Embryonic facial prominence (tissue), 1 donor: ENCODE data around the gene C1orf105.
A peak's percentile ranks its signal among the peaks of the same experiment; 100 is the strongest.
"Not testable (repeated sequence)": the region's sequence is repeated elsewhere in the genome, so short reads cannot be mapped to it uniquely, and the experiment has no call there.

ENCODE experiments used
- DNase-seq: peaks from one replicate; pipeline ENCODE4 v3.0.0-alpha.2; 2016; ENCODE audit errors: extremely low spot score

Gene C1orf105

DNA sequence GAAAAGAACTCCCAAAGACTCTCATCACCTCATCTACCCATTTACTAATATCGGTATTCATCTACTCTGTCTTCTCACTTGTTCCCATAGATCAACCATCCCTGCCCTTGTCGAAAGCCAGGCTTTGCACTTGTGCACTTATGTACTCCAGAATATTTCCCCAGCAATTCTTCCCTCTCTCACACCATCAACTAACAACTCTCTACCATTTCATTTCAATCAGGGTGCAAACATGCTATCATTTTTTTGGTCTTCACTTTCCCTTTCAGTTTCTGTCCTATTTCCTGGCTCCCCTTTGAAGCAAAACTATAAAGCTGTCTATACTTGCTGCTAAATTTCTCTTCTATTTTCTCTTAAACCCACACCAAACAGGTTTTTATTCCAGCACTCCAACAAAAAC, 6.7 kb downstream of the C1orf105 start:
- DNase-seq, result no peak

DNA sequence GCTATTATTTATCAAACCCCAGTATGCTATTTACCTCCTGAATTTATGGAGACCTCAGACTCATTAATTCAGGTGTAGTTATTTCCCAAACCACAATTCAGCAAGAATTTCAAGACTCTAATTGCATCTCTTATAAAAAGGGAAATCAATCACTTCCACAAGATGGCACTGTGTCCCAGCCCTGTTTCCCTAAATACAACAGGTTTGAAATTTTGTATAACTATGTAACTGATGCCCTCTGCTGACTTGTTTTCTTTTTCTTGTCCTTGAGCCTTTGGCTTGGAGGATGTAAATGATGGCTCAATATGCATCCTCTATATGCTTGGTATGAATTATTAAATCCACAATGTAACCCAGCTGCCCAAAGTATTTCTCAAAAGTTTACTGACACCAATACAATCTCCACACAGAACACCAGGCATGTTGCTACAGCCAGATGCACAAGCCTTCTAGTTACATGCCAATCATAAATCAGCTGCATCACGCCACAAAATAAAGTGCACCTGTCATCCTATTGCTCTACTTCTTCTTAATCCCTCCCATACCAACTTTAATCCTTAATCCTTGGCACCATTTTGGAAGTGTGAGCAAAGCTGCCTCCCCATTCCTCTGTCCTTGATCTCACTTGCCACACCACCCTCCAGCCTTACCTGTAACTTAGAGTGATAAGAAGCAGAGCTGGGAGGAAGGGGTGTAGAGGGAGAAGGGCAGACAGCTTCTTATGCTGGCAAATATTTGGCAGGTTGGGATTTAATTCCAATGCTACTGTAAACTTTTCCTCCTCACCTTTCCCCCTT, 9.0 kb downstream of the C1orf105 start:
- peak; percentile 74 for DNase-seq

DNA sequence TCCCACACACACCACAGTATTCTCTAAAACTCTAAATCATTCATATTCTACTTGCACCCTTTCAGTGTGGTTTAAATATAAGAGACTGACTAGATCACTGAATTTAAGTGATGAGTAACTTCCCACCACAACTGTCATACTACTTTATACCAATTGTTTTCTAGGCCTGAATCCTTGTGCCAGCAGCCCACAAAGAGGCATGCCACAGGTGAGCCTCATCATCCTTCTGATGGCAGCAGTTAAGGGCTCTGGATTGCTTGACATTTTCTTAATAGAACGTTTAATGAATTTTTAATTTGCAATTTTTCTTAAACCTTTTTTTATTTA, 9.6 kb downstream of the C1orf105 start:
- DNase-seq, result no peak

DNA sequence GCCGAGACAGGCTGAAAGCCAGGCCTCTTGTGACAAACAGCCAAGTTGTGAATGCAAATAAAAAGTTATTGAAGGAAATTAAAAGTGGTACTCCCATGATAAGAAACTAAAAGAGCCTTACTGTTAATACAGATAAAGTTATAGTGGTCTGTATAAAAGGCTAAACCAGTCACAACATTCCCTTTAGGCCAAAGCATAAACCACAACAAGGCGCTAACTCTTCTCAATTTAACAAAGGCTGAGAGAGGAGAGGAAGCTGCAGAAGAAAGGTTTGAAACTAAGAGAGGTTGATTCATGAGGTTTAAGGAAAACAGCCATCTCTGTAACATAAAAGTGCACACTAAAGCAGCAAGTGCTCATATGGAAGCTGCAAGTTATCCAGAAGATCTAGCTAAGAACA, 10.7 kb downstream of the C1orf105 start:
- no peak for DNase-seq

DNA sequence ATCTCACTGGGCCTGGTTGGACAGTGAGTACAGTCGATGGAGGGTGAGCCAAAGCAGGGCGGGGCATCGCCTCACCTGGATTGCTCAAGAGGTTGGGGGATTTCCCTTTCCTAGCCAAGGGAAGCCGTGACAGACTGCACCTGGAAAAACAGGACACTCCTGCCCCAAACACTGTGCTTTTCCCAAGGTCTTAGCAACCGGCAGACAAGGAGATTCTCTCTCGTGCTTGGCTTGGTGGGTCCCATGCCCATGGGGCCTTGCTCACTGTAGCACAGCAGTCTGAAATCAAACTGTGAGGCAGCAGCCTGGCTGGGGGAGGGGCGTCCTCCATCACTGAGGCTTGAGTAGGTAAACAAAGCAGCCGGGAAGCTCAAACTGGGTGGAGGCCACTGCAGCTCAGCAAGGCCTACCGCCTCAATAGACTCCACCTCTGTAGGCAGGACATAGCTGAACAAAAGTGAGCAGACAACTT, 11.3 kb downstream of the C1orf105 start:
- DNase-seq, result no peak

DNA sequence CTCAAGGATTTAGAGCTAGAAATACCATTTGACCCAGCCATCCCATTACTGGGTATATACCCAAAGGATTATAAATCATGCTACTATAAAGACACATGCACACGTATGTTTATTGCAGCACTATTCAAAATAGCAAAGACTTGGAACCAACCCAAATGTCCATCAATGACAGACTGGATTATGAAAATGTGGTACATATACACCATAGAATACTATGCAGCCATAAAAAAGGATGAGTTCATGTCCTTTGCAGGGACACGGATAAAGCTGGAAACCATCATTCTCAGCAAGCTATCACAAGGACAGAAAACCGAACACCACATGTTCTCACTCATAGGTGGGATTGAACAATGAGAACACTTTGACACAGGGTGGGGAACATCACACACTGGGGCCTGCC, 16.7 kb downstream of the C1orf105 start:
- DNase-seq, result not testable (repeated sequence)

DNA sequence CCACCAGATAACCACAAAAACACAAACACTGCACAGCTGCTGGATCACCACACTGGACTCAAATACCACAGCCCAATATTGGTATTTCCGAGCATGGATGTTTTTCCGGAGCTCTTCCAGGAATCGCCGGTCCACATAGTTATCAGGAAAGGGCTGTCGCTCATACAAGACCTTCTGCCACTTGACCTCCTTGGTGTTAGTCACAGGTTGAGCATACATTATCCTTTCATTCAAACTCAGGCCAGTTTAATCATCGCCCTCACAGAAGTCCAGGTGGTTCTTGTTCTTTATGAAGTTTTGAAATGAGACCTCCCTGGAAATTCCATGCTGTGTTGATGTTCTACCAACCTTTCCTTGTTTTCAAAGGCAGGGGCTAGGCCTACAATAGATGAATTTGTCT, 21.9 kb downstream of the C1orf105 start:
- DNase-seq, result no peak

DNA sequence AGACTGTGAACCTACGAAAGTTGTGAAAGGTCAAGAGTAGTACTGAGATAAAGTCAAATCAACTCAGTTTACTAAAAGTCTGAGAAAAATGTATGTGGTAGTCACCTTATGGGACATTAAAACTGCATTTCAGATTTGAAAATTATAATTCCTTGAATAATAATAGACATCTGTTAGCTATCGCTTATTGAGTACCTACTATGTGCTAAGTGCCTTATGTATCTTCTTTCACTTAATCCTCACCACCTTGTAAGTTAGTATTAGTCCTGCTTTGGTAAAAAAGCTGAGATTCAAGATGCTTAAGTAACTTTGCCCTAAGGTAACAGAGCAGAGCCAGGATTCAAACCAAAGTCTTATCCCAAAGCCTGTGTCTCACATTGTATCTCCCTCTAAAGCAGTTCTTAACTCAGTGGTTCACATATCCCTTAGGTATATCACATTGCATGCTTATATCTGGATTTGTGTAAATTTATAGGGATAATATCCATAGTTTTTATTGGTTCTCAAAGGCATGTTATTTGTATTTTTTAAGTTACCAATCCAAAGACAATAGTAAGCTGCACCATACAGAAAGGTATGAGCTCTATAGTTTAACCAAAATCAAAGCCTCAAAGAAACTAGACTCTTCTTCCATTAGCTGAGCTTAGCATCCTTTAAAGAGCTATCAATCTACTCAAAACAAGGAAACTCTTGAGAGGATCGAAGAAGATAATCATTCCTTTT, 22.5 kb downstream of the C1orf105 start:
- no peak for DNase-seq

DNA sequence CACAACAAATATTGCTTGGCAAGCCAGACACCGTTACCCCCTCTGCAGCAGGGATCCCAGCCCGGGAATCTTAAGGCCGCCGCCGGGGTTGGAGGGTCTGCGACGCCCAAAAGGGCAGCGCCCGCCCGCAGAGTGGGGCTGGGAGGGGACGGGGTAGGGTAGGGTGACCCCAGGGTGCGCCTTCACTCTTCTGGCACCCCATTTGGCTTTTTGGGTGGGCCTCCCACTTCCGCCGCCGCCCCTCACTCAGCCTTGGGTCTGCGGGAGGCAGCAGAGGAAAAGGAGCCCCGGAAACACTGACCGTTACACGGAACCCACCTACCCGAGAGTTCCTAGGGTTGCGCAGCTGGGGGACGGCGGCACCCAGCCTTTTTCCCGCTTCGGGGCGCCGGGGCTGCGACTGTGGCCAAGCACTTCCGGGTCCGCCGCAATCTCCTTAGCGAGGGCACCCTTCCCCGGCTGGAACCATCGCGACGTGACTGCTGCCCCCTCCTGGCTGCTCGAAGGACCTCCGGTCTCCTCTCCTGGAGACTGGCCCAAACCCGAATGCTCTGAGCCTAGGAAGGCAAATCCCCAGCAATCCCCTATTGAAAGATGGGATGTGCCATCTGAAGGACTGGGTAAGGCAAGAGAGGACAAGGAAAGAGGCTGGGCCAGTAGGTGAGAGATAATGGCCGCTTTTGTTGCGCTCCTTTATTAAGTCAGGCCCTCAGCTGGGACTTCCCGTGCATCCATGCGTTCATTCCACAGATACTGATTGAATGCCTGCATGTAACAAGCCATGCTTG, 23.4 kb downstream of the C1orf105 start, which contains the start of gene PIGC:
Gene PIGC, minus strand, starts transcription at position 404 of the 788 bp plus-strand sequence. CDS start 1,447 bp downstream, outside the sequence.
- peak; percentile 85 for DNase-seq

DNA sequence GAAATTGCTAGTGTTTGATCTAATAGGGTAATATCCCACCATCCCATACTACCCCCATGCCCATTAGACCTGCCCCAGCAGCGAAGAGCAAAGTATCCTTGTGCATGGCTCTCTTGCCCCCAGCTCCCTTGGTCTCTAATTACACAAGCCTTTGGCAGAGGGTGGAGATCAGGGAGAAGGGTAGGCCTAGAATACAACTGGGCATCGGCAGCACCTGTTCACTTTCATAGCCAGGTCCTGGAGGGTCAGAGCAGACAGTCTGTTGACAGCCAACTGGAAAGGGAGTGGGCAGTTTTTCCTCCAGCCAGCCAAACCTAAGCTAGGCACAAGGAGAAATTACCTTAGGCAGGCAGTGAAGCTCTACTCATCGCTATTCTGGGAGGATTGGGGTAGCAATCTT, 26.1 kb downstream of the C1orf105 start:
- DNase-seq, result no peak

DNA sequence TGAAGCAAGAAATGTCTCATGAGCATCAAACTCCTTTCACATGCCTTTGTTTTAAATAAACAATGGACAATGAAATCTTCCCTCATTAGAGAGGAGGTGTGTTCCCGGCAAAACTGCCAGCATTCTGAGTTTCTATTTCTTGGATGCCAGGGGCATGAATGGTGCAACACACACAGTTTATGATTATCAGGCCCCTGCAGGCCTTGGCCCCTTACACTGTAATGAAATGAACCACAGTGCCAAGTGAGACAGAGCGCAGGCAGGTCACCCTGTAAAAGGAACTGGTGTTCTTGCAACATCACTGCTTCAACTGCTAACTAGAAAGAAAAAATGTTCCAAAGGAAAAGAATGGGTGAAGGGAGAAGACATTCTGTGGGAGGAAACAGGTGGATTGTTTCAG, 27.2 kb downstream of the C1orf105 start:
- DNase-seq, result no peak

DNA sequence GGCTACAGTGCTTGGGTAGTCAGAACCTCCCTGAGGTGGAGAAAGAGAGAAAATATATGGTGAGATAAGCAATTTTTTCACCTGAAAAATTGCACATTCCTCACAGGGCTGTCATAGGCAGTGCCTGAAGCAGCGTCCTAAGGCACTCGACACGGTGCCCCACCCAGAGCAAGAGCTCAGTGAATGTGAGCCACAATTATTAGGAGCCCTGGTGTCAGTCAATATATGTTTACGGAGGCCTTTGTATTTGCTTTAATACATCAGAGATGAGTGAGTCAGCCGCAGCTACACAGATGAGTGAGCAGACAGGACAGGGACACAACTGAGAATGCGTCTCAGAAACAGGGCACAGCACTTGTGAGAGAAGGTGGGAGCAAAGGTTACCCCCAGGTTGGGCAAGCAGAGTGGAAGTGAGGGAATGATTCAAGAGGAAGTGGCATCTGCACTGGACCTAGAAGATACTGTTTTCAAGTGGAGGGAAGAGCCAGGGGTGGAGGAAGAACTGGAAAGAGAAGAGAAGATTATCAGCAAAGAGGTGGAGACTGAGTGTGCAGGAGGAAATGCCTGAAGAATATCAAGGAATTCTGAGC, 28.6 kb downstream of the C1orf105 start:
- DNase-seq, result no peak

DNA sequence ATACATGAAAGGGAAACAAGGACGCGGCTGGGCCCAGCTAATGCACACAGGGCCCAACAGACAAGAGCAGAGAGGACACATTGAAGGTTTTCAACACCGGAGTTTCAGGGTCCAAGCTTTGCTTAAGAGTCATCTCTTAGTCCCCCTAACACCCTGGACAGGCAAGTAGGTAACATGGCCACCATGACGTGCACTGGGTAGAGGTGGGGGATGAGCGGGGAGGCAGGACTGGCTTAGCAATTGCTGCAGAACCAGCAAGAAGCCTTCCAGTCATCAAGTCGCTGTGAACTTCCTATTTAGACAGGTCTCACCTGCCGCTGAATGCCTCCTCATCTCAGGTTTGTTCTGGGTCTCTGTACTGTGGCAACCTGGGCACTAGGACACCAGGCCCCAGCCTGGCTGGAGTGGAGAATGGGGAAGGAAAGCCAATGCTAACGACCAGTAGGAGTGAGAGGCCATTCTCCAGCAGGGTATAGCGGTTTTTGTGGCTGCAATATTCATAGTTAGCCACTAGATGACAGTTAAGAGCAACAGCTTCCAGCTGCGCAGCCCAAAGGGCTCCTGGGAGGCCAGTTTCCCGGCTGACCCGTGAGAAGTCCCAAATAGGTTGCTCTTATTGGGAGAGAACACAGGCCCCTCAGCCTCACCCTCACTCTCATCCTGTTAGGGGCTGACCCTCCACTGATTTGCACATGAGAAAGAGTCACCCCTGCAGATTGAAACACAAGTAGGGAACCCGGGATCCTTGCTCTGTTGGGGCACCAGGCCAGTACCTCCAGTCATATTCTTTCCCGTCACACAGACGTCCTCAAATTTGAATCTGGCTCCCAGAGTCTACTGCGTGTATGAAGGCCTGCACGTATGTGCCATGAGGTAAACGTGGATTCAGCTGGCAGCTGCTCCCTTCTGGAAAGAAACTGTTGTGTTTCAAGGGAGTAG, 29.4 kb downstream of the C1orf105 start:
- DNase-seq, result no peak

DNA sequence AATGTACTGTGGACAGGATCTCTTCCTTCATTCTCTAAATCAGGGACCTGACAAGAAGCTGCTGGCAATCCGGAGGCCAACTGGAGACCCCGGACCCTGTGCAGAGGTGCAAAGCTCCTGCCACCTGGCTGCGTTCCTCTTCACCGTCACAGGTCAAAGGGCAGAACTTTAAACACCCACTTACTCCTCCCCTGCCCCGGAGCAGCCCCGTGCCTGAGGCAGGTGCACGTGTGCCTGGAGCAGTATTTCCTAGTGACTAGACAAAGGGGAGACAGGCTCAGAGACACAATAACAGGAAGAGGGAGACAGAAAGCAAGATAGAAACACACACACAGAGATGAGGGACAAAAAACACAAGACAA, 30.0 kb downstream of the C1orf105 start:
- DNase-seq, result no peak

DNA sequence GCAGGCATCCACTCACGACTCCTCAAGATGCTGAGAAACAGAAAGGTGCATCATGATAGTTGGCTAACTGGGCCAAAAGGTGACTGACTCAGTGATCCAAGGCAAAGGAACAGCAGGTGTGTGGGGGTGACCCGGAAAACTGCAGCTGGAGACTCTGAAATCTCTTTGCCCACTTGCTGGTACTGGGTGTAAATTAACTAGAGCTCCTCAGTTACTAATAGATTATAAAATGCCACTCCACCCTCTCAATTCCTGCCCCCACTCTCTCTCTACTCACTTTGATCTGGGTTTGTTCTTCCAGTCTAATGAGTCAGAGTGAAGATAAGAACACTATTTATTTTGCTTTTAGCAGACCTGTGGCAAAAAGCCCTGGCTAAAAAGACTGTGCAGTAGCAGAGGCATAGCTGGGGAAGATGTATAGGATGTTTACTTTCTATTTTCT, 30.5 kb downstream of the C1orf105 start:
- no peak for DNase-seq

DNA sequence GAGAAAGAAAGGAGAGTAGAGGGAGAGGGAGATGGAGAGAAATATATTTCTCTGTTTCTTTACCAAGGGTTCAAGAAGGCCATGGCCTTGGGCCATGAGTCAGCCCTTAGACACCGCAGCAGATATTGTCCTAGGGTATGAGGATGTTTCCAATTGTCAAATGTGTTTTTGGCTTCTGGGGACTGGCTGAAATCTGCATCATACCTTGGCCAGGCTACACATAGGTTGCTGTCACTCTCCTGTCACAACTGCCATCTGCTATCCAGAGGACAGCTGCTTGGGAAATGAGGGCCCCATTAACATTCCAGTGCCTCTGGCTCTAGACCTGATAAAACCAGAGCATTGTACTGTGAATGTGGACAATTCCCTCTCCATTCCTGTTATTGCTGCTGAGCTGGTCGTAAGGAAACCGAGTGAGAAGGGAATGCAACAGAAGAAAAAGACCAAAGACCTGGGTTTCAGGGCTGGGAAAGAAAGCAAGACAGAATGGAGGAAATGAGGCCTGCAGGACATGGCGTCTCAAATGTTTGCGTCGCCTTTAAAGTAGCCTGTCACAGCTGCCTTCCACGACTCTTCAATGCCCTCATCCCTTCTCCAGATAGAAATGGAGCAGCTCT, 32.2 kb downstream of the C1orf105 start:
- DNase-seq, result no peak

DNA sequence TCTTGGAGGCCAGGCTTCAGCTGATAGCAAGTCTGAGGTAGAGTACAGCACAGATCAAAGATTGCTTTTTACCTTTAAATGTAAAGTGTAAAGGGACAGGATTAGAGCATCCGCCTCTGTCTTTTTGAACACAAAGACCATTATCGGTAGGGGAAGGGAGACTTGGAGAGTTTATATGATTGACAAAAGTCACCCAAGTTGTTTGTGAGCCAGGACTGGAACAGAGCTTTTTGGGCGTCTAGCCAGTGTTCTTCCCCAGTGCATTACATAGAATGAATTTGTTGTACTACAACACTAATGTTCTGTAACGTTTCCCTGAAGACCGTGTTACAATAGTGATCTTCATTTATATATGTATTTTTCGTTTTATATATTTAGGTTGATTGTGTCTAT, 32.7 kb downstream of the C1orf105 start:
- DNase-seq, result no peak

DNA sequence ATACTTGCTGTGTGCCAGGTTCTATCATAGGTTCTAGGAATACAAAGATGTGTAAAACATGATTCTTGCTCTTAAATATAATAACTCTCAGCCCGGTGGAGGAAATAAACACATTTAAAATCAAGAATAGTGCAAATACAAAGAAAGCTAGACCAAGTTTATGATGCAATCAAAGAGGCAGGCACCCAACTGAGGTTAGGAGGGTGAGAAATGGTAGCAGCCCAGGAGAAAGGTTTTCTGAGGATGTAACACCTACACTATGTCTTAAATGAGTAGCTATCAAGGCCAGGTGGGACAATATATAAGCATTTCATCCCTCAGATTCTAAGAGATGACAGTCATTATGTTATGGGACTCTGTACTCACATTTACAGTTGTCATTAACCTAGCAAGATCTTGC, 33.1 kb downstream of the C1orf105 start:
- DNase-seq, result no peak

DNA sequence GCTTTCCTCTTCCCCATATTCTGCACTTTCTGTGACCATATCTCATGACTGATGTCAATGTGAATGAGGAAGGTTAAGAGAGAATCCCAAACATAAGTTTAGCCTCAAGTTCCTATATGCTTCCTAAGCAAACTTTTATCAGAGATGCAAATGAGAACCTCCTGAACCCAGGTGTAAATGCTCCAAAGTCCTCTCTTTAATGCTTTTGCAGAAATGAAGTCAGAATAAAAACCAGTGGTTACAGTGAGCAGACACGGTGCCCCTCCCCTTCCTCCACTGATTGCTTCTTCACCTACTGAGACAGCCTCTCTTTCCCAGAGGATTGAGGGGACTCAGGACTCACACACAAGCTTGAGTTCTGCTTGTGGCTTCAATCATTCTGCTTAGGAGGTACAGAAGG, 35.0 kb downstream of the C1orf105 start:
- DNase-seq, result no peak

DNA sequence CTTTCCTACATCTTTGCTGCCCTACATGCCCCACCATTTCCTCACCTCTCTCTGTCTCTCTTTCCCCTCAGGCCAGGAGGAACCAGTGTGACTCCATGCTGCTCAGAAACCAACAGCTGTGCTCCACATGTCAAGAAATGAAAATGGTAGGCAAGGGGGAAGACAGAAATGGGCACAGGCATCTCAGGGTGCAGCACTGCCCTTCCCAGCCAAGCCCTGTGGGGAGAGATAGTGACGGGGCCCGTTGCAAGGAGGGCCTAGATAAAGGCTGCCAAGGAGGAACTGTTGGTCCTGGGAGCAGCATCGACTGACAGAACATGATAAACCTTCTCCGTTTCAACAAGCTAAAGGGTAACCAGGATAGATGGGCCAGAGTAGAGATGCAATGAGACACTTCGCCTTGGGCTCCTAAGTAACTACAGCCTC, 35.9 kb downstream of the C1orf105 start:
- DNase-seq, result no peak
